Endodermal cell (in vitro differentiated cells): ENCODE data around the gene LRTM1. TPM values are rescaled to one million over a fixed set of nuclear protein-coding genes. Genes with fewer than 3 reads are reported as not detected.

Source experiments
- DNase-seq: peaks from one replicate; pipeline ENCODE4 v3.0.0-alpha.2; 2017
- H3K27ac ChIP-seq: 2 replicates; pipeline ENCODE4 v1.5.1; 2013; ENCODE audit warnings: mild to moderate bottlenecking, low read depth, low read length, moderate library complexity
- H3K27me3 ChIP-seq: 2 replicates; pipeline ENCODE4 v1.6.1; 2013; ENCODE audit warnings: mild to moderate bottlenecking, low read length, moderate library complexity; ENCODE audit not compliant: insufficient read depth, control insufficient read depth, poor library complexity, severe bottlenecking
- H3K36me3 ChIP-seq: 2 replicates; pipeline ENCODE4 v1.7.0; 2013; ENCODE audit warnings: mild to moderate bottlenecking, low read length, moderate library complexity; ENCODE audit not compliant: control insufficient read depth, insufficient read depth
- H3K4me1 ChIP-seq: one replicate; pipeline ENCODE4 v1.7.0; 2013; ENCODE audit warnings: low read length; ENCODE audit not compliant: control insufficient read depth, insufficient read depth
- H3K4me3 ChIP-seq: 2 replicates; pipeline ENCODE4 v1.5.1; 2013; ENCODE audit warnings: mild to moderate bottlenecking, low read length, moderate library complexity
- H3K9ac ChIP-seq: 2 replicates; pipeline ENCODE4 v1.6.1; 2013; ENCODE audit warnings: mild to moderate bottlenecking, low read length, moderate library complexity; ENCODE audit not compliant: poor library complexity, severe bottlenecking; ENCODE audit errors: extremely low read depth
- H3K9me3 ChIP-seq: 2 replicates; pipeline ENCODE4 v1.6.1; 2013; ENCODE audit warnings: mild to moderate bottlenecking, low read length, moderate library complexity; ENCODE audit not compliant: control insufficient read depth
- H3K27ac Mint-ChIP-seq: 2 replicates; pipeline ENCODE4 v1.8.0; 2020; ENCODE audit warnings: mixed read lengths
- H3K27me3 Mint-ChIP-seq: 2 replicates; pipeline ENCODE4 v1.8.0; 2021; ENCODE audit warnings: mild to moderate bottlenecking, mixed read lengths; ENCODE audit not compliant: insufficient read depth
- H3K36me3 Mint-ChIP-seq: 2 replicates; pipeline ENCODE4 v1.8.0; 2020; ENCODE audit warnings: low read depth, mixed read lengths
- H3K4me1 Mint-ChIP-seq: 2 replicates; pipeline ENCODE4 v1.8.0; 2020; ENCODE audit warnings: mixed read lengths
- H3K4me3 Mint-ChIP-seq: 2 replicates; pipeline ENCODE4 v1.8.0; 2020; ENCODE audit warnings: mild to moderate bottlenecking, moderate library complexity, mixed read lengths
- H3K9me3 Mint-ChIP-seq: 2 replicates; pipeline ENCODE4 v1.8.0; 2020; ENCODE audit warnings: mild to moderate bottlenecking, mixed read lengths
- WGBS, 2 experiments: methylation state at CpG; one replicate each; pipeline versions ENCODE4 v1.1.5 to v1.1.7; 2013; ENCODE audit warnings: missing lambda C conversion rate in 2 of 2, mixed read lengths in 1 of 2; ENCODE audit not compliant: insufficient coverage in 1 of 2, insufficient read length in 1 of 2; 5-methylcytosine and 5-hydroxymethylcytosine counted together
- total RNA-seq, 2 donors: library from RNA; stranded (reverse); fragmentation: NEBNext Ultra II Directional in 1 of 2; extraction: Animal tissue kit (Norgen Biotek cat#: 25700) in 1 of 2; gene quantifications; 2 replicates in 1 of 2; 3 replicates in 1 of 2; pipeline ENCODE4 v1.2.1, GENCODE V29; 2021
- TF ChIP-seq, protein P1 (sequence below): fragments of 200-600 bp; sonication (generic); conservative IDR thresholded peaks from 2 replicates; pipeline ENCODE4 v1.5.0; 2021; ENCODE audit warnings: antibody characterized with exemption, mild to moderate bottlenecking

LRTM1 gene
- total RNA-seq, 2 donors from 2014 or later = not detected

GRCh38 chr3:54901906-54902685, 25.8 kb downstream of the LRTM1 start:
- H3K4me3 Mint-ChIP-seq = no peak overlapping the region
- no peak overlapping the region for H3K27ac Mint-ChIP-seq
- no peaks in the 10 kb centered on the region for H3K4me1 Mint-ChIP-seq
- Histone ChIP-seq H3K9me3 (no peaks in the 10 kb centered on the region), H3K27me3 (no peaks in the 10 kb centered on the region), H3K4me1 (no peaks in the 10 kb centered on the region), H3K27ac (peak overlapping the region; percentile 87), H3K36me3 (no peaks in the 10 kb centered on the region), H3K4me3 (no peak overlapping the region), H3K9ac (no peak overlapping the region)
- 87 to 90% methylated on average over 3 to 4 of the region's 4 CpGs for WGBS, 2 experiments
- DNase-seq = no peak
- H3K9me3 Mint-ChIP-seq = no peaks in the 10 kb centered on the region
- no peaks in the 10 kb centered on the region for H3K36me3 Mint-ChIP-seq
- TF ChIP-seq, protein P1, sequence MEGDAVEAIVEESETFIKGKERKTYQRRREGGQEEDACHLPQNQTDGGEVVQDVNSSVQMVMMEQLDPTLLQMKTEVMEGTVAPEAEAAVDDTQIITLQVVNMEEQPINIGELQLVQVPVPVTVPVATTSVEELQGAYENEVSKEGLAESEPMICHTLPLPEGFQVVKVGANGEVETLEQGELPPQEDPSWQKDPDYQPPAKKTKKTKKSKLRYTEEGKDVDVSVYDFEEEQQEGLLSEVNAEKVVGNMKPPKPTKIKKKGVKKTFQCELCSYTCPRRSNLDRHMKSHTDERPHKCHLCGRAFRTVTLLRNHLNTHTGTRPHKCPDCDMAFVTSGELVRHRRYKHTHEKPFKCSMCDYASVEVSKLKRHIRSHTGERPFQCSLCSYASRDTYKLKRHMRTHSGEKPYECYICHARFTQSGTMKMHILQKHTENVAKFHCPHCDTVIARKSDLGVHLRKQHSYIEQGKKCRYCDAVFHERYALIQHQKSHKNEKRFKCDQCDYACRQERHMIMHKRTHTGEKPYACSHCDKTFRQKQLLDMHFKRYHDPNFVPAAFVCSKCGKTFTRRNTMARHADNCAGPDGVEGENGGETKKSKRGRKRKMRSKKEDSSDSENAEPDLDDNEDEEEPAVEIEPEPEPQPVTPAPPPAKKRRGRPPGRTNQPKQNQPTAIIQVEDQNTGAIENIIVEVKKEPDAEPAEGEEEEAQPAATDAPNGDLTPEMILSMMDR = no peak
- H3K27me3 Mint-ChIP-seq = no peaks in the 10 kb centered on the region

GRCh38 chr3:54900838-54901591, 26.8 kb downstream of the LRTM1 start:
- no peak overlapping the region for H3K4me3 Mint-ChIP-seq
- DNase-seq = no peak

GRCh38 chr3:54899273-54899672, 28.6 kb downstream of the LRTM1 start:
- Mint-ChIP-seq H3K36me3 (no peaks in the 10 kb centered on the region), H3K4me1 (peaks cover 8% of the 10 kb centered on the region), H3K27me3 (no peaks in the 10 kb centered on the region), H3K4me3 (no peak overlapping the region), H3K9me3 (no peaks in the 10 kb centered on the region), H3K27ac (no peak overlapping the region)
- H3K9me3 ChIP-seq = no peaks in the 10 kb centered on the region
- TF ChIP-seq, protein P1 = no peak
- H3K9ac ChIP-seq = no peak overlapping the region
- 94 to 95% methylated on average over 6 of the region's 6 CpGs for WGBS, 2 experiments
- H3K36me3 ChIP-seq = no peaks in the 10 kb centered on the region
- no peaks in the 10 kb centered on the region for H3K27me3 ChIP-seq
- H3K4me1 ChIP-seq = no peaks in the 10 kb centered on the region
- H3K4me3 ChIP-seq = no peak overlapping the region
- no peak overlapping the region for H3K27ac ChIP-seq
- no peak for DNase-seq

More at GRCh38 chr3:54900838-54901591, 26.8 kb downstream of the LRTM1 start:
- H3K4me3 ChIP-seq = no peak overlapping the region
- H3K36me3 ChIP-seq = no peaks in the 10 kb centered on the region
- peak overlapping the region; percentile 87 for H3K27ac ChIP-seq
- H3K9ac ChIP-seq = no peak overlapping the region
- TF ChIP-seq, protein P1 = no peak
- no peaks in the 10 kb centered on the region for H3K36me3 Mint-ChIP-seq
- no peaks in the 10 kb centered on the region for H3K4me1 ChIP-seq
- H3K27me3 Mint-ChIP-seq = no peaks in the 10 kb centered on the region
- no peak overlapping the region for H3K27ac Mint-ChIP-seq
- H3K9me3 ChIP-seq = no peaks in the 10 kb centered on the region
- H3K4me1 Mint-ChIP-seq = peaks cover 3% of the 10 kb centered on the region
- 94% methylated on average over 7 to 8 of the region's 8 CpGs for WGBS, 2 experiments
- no peaks in the 10 kb centered on the region for H3K9me3 Mint-ChIP-seq
- H3K27me3 ChIP-seq = no peaks in the 10 kb centered on the region
